Sciatic nerve (tissue), 2 donors: ENCODE data around the gene TSPOAP1. TPM values are rescaled to one million over a fixed set of nuclear protein-coding genes. Genes with fewer than 3 reads are reported as not detected.
A peak's percentile ranks its signal among the peaks of the same experiment; 100 is the strongest.

Experiments
- ATAC-seq: fragments of 200-7000 bp; cut with Tn5 transposase; one replicate; pipeline ENCODE4 v1.9.1; 2020; ENCODE audit warnings: mild to moderate bottlenecking, moderate library complexity
- DNase-seq: peaks from one replicate; pipeline ENCODE4 v3.0.0-alpha.2; 2020; ENCODE audit warnings: low spot score
- intact Hi-C: fragments of 100-400 bp; cut with DNase I; formaldehyde crosslinking; loops from one replicate; pipeline ENCODE4 v1.14.2; 2022
- total RNA-seq: library from RNA; stranded (reverse); fragmentation: NEBNext Ultra II Directional; extraction: Animal tissue kit (Norgen Biotek cat#: 25700); gene quantifications from one replicate; pipeline ENCODE4 v1.2.1, GENCODE V29; 2021
- donor health status: DM: no; HTN: no; CAD: no.
- donor health status: DM: no; HTN: no; CAD: no.

The TSPOAP1 gene
- total RNA-seq, 1 donor from 2014 or later, result 17.8 TPM

GRCh38 chr17:58321571-58322525 lies 6.7 kb downstream of the TSPOAP1 start:
- no peak for DNase-seq
- ATAC-seq, result no peak
- intact Hi-C loops, result no loop called here

DNA sequence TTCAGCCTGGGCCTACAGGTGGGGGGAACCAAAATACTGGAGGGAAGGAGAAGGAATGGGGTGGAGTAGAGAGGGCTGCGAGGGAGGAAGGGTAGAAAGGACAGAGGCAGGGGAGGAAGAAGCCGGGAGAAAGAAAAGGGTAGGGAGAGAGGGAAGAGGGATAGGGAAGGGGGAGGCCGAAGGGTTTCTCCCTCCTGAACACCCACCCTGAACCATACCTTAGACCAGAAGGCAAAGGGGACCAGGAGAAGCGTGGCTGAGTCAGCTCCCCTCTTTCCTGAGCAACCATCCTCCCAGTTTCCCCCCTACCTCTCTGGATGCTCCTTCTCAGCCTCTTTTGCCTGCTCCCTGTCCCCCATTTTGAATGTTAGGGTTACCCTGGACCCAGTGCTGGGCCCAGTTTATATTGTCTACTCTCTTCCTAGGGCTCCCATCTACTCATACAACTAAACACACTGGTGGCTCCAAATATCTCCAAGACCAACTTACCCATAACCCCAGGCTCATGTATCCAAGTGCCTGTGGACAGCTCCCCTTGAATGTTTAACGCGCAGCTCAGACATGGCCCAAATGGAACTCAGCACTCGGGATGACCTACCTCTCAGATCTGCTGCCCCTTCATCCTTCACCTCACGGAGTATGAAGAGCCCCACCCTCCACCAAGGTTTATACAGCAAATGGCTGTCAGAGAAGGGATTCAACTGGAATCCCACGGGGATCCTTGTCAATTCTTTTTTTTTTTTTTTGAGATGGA lies 7.8 kb downstream of the TSPOAP1 start:
- ATAC-seq (no peak), DNase-seq (no peak)
- intact Hi-C loops, result no loop called here

DNA sequence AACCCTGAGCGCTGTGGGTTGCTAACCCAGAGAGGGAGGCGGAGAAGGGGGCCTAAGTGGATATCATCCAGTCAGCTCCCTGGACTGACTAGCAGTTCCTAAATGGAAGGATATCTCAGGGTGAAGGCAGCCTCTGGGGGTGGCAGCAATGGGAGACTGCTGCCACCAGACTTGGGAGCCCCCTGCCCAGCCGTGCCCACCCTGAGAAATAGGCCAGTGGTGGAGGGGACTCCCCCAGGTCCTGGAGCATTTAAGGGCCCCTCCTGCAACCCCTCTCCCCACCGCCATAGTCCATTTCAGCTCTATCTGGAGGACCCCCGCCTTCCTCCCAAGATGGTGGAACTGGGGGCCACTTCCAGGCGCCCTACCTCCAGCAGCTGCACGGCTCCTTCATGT lies 8.4 kb downstream of the TSPOAP1 start:
- DNase-seq (no peak), ATAC-seq (no peak)
- intact Hi-C loops, result no loop called here

- no peak for DNase-seq
- intact Hi-C loops, result no loop called here
- no peak for ATAC-seq
Observed at GRCh38 chr17:58319173-58320162, 9.1 kb downstream of the TSPOAP1 start.

- ATAC-seq (no peak), DNase-seq (no peak)
- intact Hi-C loops, result no loop called here
Observed at GRCh38 chr17:58318627-58319172, 9.9 kb downstream of the TSPOAP1 start.

- intact Hi-C loops, result no loop called here
- DNase-seq, result peak; percentile 37
- no peak for ATAC-seq
Observed at GRCh38 chr17:58318065-58318481, 10.5 kb downstream of the TSPOAP1 start.

DNA sequence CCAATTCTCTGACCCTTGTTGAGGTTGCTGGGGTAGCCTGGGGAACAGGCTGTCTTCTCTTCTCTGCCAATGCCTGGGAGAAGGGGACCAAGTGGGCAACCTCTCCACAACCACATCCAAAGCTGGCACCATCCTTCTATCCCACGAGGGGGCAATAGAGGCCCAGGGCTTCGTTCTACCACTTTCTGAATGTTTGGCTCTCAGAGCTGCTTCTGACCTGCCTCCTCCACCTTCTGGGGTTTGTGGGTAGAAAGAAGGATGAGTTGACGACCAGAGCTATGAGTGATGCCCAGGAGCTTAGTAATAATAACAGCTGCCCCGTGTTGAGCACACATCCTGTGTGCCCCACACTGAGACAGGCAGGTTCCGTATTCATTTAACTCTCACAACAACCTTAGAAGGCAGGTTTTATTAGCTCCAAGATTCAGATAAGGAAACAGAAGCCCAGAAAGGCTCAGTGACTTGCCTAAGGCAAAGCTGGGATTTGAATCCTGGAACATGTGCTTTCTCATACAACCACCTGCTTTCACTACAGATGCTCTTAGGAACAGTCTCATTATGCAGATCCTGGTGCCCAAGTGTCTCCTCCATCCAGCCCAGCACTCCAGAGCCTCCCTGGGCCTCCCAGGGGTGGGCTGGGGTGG lies 11.1 kb downstream of the TSPOAP1 start:
- DNase-seq, result peak; percentile 39
- peak; percentile 12 for ATAC-seq
- intact Hi-C loops, result no loop called here

DNA sequence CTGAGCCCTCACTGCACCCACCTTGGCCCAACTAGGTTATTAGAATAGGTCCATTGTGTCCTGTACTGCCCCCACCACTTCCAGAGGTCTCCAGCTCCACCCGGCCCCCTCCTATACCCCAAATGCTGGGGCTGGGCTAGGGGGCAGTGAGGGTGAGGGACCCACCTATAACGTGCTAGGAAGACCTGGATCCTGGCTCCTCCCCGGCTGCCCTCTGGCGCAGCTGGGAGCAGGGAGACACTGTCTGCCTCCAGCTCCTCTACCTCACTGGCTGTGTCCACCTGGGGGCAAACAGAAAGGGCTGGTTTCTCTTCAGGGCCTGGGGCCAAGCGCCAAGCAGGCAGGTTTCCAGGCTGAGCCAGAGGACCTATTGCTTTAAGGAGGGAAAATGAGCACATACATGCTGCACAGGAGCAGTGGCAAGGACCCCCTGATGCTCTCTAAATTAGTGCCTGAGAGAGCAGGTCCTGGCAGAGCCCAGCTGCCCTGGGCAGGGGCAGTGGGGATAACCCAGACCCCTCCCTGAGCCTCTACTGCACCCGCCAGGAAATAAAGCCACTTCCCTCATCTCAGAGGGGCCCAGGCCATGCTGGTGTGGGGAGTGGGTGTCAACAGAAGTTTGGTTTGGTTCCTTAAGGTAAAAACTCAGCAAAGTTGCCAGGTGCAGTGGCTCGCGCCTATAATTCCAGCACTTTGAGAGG lies 12.2 kb downstream of the TSPOAP1 start:
- intact Hi-C loops, result no loop called here
- DNase-seq, result peak; percentile 25
- no peak for ATAC-seq

- DNase-seq (no peak), ATAC-seq (no peak)
- intact Hi-C loops, result no loop called here
Observed at GRCh38 chr17:58315750-58316149, 12.8 kb downstream of the TSPOAP1 start.

DNA sequence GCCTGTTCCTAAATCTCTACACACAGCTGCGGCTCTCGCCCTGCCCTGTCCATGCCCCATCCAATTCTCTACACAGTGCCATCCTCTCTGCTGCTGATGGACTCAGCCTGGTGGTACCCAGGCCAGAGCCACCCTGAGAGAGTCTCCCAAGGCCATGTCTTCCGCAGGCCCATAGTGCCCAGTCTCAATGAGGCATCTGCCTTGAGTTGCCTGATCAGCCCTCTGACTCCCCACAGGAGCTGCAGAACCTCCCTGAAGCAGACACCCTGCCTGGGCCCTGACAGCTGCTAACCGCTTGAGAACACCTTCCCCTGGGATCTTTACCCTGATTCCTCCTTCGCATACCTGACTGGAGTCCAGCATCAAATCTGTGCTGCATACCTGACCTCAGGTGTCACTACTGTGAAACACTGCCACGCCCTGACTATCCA lies 13.3 kb downstream of the TSPOAP1 start:
- intact Hi-C loops, result no loop called here
- DNase-seq (peak; percentile 26), ATAC-seq (no peak)

- intact Hi-C loops, result no loop called here
- DNase-seq, result peak; percentile 9
- ATAC-seq, result no peak
Observed at GRCh38 chr17:58314706-58315015, 13.9 kb downstream of the TSPOAP1 start.

DNA sequence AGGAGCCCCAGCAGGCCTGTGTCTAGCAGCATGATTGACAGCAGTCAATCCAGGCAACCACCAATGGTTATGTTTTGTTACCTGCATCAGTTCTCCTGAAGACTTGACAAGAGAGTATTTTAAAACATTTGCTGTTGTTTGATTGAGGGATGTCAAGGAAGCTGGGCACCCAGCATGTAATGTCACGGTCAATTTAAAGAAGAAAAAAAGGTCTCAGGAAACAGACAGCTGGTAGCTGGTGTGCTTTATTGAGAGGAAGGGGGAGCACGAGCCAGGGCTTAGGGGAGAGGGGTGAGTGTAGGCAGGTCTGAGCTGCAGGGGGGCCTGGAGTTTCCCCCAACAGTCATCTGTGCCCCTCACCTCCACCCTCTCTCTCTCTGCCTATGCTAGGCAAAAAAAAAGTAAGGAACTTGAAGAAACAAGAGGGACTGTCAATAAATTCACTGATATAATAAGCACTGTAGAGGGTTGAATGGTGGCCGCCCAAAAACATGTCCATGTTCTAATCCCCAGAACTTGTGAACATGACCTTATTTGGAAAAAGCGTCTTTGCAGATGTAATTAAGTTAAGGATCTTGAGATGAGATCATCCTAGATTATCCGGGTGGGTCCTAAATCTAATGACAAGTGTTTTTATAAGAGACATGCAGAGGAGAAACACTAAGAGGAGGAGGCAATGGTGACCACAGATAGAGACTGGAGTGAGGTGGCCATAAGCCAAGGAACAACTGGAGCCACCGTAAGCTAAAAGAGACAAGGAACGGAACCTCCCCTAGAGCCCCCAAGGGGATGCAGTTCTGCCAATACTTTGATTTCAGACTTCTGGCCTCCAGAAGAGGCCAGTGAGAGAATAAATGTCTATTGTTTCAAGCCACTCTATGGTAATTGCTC lies 14.5 kb downstream of the TSPOAP1 start:
- DNase-seq (no peak), ATAC-seq (no peak)
- intact Hi-C loops, result no loop called here

DNA sequence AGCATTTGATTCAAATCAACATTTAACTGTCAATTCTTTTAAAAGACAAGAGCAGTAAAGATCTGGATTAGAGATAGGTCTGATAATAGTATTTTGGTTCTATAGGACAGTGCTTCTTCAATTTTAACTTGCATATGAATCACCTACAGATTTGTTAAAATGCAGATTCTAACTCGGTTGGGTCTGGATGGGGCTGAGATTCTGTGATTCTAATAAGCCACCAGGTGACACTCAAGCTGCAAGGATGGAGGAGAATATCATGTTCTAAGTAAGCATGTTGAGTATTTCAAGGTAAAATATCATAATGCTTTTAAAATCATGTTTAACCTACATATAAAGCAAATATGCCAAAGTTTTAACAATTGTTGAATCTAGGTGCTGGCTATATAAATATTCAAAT lies 15.8 kb downstream of the TSPOAP1 start:
- intact Hi-C loops, result no loop called here
- no peak for ATAC-seq

GRCh38 chr17:58312021-58312630 lies 16.5 kb downstream of the TSPOAP1 start:
- DNase-seq (peak; percentile 52), ATAC-seq (no peak)
- intact Hi-C loops, result no loop called here

More for the DNA sequence above, 15.8 kb downstream of the TSPOAP1 start:
- no peak for DNase-seq

- ATAC-seq, result no peak
- peak; percentile 51 for DNase-seq
- intact Hi-C loops, result no loop called here
Observed at GRCh38 chr17:58311429-58311894, 17.1 kb downstream of the TSPOAP1 start.
